ENCODE results near the gene ALDH4A1.

DNA sequence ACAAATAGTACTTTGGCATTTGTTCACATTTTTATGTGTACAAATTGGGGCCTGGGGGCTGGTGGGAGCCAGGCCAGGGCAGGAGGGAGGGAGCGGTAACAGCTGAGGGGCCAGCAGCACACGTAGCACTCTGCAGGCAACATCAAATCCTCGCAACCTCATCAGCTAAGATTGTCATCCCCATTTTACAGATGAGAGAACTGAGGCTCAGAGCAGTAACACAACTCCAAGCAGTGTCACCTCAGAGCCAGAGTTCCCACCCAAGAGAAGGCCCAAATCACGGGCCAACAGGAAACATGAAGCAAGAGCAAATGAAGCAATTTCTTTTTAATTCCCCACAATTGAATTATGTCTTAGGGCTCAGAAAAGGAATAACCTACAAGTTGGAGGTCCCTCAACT lies 40.0 kb upstream of the ALDH4A1 start:
- TF ChIP-seq, protein P1, sequence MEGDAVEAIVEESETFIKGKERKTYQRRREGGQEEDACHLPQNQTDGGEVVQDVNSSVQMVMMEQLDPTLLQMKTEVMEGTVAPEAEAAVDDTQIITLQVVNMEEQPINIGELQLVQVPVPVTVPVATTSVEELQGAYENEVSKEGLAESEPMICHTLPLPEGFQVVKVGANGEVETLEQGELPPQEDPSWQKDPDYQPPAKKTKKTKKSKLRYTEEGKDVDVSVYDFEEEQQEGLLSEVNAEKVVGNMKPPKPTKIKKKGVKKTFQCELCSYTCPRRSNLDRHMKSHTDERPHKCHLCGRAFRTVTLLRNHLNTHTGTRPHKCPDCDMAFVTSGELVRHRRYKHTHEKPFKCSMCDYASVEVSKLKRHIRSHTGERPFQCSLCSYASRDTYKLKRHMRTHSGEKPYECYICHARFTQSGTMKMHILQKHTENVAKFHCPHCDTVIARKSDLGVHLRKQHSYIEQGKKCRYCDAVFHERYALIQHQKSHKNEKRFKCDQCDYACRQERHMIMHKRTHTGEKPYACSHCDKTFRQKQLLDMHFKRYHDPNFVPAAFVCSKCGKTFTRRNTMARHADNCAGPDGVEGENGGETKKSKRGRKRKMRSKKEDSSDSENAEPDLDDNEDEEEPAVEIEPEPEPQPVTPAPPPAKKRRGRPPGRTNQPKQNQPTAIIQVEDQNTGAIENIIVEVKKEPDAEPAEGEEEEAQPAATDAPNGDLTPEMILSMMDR (IDR thresholded peaks at IDR 0.05): no peak
- TF ChIP-seq POLR2A (IDR thresholded peaks at IDR 0.05; ENCODE audit: low read depth): no peak

All from esophagus muscularis mucosa (tissue), 3 donors.